NCI-H146 (cell line): ENCODE data around the gene NAB2.
A peak's percentile ranks its signal among the peaks of the same experiment; 100 is the strongest.
"Not testable (repeated sequence)": the region's sequence is repeated elsewhere in the genome, so short reads cannot be mapped to it uniquely, and the experiment has no call there.

ENCODE experiments used
- DNase-seq: peaks from one replicate; lab custom pipeline; 2025; lab: John Stamatoyannopoulos, UW

The NAB2 gene, protein sequence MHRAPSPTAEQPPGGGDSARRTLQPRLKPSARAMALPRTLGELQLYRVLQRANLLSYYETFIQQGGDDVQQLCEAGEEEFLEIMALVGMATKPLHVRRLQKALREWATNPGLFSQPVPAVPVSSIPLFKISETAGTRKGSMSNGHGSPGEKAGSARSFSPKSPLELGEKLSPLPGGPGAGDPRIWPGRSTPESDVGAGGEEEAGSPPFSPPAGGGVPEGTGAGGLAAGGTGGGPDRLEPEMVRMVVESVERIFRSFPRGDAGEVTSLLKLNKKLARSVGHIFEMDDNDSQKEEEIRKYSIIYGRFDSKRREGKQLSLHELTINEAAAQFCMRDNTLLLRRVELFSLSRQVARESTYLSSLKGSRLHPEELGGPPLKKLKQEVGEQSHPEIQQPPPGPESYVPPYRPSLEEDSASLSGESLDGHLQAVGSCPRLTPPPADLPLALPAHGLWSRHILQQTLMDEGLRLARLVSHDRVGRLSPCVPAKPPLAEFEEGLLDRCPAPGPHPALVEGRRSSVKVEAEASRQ

GRCh38 chr12:57088354-57089270 lies at the start of gene NAB2:
TSS of gene NAB2 (plus strand) at chr12:57089114. CDS start at chr12:57089272, 158 bp downstream.
- DNase-seq: peak; percentile 92

DNA sequence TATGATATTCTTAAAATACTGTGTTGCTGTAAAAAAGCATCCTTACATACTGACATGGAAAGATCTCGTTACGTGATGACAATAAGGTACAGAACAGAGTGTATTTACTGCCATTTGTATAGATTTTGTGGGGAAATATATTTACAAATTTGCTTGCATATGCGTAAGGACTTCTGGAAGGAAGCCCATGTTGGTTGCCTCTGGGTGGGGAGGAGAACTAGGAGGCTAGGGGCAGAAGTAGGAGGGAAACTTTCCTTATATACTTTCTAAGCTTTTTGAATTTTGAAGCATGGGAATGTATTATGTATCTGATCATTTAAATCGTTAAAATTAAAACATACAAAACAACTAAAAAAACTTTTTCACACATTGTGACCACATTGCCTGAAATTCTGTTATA lies 48.7 kb upstream of the NAB2 start:
- no peak for DNase-seq

DNA sequence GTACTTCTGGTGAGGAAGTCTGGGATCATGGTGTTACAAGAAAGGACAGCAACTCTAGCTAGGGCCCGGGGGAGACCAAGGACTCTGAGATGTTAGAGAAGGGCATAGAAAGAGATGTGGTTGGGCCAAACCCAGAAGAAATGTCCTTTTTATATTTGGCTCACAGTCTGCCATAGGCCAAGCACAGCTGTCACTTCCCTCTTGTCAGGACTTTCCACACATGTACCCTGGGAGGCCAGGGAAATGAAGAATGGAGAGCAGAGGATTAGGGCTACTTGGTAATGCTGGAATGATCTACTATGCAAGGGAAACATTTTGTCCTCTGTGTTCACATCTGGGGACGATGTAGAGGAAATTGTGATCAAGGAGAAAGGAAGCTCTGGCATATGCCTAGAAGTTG lies 48.2 kb upstream of the NAB2 start:
- no peak for DNase-seq

- DNase-seq: no peak
These were observed 46.2 kb upstream of the NAB2 start for GRCh38 chr12:57042695-57043094.

- no peak for DNase-seq
These were observed 44.4 kb upstream of the NAB2 start for GRCh38 chr12:57044468-57044867.

DNA sequence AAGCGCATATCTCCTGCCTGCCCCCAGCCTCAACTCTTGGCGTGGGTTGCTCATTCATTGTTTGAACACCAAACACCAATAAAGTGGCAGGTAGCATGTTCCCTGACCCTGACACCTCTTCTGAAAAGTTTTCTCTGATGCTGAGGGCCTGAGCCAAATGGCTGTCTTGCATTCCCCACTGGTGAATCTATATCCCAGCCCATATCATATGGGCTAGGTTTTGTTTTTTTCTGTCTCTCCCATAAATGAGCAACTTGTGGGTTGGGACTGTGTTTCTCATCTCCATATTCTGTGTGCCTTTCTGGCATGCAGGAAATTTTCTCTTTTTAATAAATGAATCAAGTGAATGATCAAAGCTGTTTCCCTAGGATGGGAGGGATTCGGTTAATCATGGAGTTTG lies 44.0 kb upstream of the NAB2 start:
- DNase-seq: no peak

GRCh38 chr12:57046086-57046791 lies 42.7 kb upstream of the NAB2 start:
- no peak for DNase-seq

DNA sequence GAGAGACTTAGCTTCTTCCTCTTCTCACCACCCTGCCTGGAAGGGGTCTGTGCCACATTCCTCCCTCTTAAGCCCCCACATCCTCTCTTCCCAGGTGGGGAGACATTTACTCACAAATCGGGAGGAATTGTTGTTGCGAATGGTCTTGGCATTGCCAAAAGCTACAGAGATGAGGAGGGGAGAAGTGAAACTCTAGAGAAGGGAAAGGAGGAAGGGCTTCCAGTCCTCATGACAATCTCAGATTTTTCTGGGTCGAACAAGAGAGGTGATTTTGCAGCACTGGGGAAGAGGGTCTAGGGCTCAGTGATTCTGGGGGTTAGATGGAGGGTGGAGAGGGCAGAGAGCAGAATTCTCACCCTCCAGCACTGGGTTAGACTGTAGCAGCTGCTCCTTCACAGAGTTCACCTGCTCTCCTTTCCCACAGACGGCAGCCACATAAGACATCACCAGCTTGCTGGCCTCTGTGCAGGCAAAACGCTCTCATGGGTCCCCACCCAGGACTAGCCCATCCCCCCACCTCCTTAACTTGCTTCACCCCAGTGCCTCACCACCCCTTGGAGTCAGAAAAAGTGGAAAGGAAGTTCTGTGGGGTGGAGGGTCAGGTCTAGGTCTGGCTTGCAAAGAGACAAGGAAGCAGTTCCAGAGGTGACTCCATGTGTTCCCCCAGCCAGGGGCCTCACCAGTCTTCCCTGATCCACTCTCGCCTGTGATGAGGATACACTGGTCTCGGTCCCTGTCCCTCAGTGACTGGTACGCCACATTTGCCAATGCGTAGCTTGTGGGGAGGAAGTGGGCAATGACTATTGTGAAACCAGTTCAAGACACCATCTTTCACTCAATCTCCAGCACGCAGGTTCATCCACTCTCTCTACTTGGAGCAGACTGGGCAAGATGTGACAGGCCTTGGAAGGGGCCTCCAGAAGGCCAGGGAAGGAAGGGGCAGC lies 41.7 kb upstream of the NAB2 start:
- no peak for DNase-seq

DNA sequence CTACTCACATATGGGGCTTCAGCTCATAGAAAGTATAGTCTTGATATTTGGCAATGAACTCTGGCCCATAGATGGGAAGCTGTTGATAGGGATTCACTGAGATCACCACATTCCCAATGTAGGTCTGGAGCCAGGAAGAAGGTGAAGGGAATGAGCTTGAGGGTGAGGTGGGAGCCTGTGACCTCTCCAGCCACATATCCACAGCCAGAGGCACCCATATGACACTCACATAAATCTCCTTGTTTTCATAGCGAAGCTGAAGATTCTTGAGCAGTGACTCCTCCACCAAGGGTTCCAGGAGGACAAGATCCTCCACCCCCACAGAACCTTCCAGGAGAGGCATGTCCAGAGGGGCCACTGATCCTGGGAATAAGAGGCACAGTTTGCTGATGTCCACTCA lies 40.9 kb upstream of the NAB2 start:
- DNase-seq: no peak

GRCh38 chr12:57048423-57049118 lies 40.3 kb upstream of the NAB2 start:
- no peak for DNase-seq

GRCh38 chr12:57049119-57049446 lies 39.8 kb upstream of the NAB2 start:
- no peak for DNase-seq

DNA sequence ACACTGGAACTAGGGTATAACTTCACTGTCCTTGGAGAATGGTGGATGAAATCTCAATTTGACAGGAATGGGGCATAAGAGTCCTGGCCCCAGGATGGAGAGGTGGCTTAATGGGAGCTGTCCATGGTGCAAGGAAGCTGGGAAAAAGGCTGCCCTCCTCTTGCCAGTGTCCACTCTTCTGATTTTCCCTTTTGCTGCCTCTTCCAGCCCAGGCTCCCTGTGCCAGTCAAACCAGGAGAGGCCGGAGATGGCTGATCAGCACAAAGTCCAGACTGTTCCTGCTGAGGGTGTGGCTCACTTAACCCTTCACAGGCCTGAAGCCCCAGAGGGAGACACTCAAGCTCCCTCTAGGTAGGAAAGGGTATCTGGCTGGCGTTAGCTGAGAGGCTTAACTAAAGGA lies 39.0 kb upstream of the NAB2 start, which contains the start of gene MYO1A:
Gene MYO1A, minus strand, starts transcription at position 240 of the 400 bp plus-strand sequence. CDS start 1,806 bp downstream, outside the sequence.
- DNase-seq: no peak

DNA sequence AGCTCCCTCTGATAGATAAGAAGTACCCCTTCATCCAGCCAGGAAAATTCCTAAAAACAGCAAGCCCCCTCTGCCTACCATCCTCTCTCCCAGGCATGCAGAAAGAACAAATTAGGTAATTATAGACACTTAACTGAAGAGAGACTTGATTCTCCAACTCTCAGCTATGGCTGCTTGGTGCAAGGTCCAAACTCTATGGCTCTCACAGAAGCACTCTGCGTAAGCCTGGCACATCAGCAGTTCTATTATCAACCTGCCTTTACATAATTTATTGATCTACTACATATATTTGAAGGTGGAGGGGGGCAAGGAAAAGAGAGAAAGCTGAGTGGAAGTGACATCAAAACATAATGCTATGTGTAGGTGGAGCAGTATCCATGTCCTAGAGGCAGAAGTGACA lies 37.9 kb upstream of the NAB2 start:
- DNase-seq: no peak

DNA sequence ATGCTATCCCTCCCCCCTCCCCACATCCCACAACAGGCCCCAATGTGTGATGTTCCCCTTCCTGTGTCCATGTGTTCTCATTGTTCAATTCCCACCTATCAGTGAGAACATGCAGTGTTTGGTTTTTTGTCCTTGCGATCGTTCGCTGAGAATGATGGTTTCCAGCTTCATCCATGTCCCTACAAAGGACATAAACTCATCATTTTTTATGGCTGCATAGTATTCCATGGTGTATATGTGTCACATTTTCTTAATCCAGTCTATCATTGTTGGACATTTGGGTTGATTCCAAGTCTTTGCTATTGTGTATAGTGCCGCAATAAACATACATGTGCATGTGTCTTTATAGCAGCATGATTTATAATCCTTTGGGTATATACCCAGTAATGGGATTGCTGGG lies 35.8 kb upstream of the NAB2 start:
- DNase-seq: not testable (repeated sequence)

DNA sequence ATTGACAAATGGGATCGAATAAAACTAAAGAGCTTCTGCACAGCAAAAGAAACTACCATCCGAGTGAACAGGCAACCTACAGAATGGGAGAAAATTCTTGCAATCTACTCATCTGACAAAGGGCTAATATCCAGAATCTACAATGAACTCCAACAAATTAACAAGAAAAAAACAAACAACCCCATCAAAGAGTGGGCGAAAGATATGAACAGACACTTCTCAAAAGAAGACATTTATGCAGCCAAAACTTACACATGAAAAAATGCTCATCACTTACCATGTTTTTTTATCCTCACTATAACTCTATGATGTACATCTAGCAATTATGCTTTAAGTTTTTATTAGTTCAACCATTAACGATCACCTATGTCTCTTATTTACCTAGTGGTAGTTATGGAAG lies 35.0 kb upstream of the NAB2 start:
- not testable (repeated sequence) for DNase-seq

DNA sequence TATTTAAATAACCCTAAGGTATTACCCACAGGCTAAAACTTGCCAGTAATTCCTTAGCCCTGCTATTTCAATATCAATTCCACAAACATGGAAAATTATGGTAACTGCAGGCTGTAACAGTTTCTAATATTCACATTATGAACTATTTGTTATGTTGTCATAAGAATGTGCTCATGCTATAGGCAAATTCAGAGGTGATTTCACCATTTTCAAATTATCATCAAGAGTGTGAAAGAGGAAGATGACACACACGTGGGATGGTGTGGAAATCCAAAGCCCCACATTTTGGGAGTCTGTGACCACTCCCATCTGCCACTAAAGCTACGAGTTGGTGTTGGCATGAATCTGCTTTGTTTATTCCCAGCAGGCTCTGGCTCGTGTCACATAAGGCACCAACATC lies 33.1 kb upstream of the NAB2 start:
- DNase-seq: no peak

GRCh38 chr12:57057067-57057751 lies 31.7 kb upstream of the NAB2 start:
- DNase-seq: no peak

DNA sequence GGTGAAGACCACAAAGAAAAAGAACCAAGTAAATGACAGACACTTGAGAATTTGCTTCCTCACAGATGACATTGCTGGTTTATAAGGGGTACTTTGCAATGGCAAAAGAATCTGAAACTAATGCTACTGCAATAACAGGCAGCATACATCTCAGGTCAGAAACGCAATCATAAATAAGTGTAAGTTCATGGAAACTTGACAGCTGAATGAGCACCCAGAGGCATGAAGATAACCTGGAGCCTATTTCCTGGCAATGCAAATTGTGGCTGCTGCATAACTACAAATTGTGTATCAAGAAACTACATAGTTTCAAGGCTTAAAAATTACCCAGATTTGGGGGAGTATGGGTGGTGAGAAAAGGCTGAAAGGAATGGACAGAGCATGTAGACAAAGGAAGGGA lies 30.5 kb upstream of the NAB2 start:
- DNase-seq: no peak

DNA sequence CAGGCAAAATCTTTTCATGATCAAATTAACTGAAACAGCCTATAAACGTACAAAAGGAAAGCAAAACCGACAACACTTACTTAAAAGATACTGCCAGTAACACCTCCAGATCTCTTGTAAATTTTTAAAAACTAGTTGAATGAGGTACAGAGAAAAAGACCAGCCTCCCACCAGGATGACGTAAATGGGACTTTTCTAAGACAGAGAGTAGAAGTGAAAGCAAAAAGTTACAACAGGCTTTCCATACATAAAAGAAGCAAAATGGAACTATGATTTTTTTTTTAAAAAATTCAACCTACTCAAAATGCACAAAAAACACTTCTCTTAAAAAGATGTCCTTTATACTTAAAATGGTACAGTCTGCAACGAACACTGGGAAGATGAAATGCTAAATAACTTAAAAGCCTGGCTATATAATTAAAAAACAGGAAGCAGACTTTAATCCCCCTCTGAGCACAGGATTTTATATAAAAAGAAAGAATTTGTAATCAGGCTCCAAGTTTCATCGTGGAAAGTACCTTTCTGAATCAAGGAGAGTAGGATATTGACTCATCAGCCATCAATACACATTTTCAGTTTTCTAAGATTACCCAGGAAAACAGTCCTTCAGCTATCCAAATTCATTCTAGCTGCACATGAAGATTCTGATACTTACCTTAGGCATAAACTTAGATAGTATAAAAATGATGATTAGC lies 24.8 kb upstream of the NAB2 start:
- DNase-seq: no peak
